Measurements from ENCODE around the gene ATP5F1D. TPM values are rescaled to one million over a fixed set of nuclear protein-coding genes. Genes with fewer than 3 reads are reported as not detected.

The ATP5F1D gene
- total RNA-seq, 1 experiment from 2014 or later, result 17.9 TPM

GRCh38 chr19:1229924-1230782, 11.4 kb upstream of the ATP5F1D start:
- no peak for DNase-seq (ENCODE audit: low read depth)
- in situ Hi-C loops (cut with HindIII; ENCODE audit: low pct_unique_long_range_greater_than_20kb, low sequenced_read_pairs), result no loop called here

- in situ Hi-C loops (cut with HindIII; ENCODE audit: low pct_unique_long_range_greater_than_20kb, low sequenced_read_pairs), result no loop called here
- DNase-seq (ENCODE audit: low read depth), result no peak
Observed at GRCh38 chr19:1230783-1231489, 10.6 kb upstream of the ATP5F1D start.

GRCh38 chr19:1231729-1232637, 9.6 kb upstream of the ATP5F1D start:
- in situ Hi-C loops (cut with HindIII; ENCODE audit: low pct_unique_long_range_greater_than_20kb, low sequenced_read_pairs), result no loop called here
- no peak for DNase-seq (ENCODE audit: low read depth)

- in situ Hi-C loops (cut with HindIII; ENCODE audit: low pct_unique_long_range_greater_than_20kb, low sequenced_read_pairs), result no loop called here
- no peak for DNase-seq (ENCODE audit: low read depth)
Observed at GRCh38 chr19:1232652-1233072, 8.9 kb upstream of the ATP5F1D start.

GRCh38 chr19:1233115-1233667, 8.4 kb upstream of the ATP5F1D start:
- in situ Hi-C loops (cut with HindIII; ENCODE audit: low pct_unique_long_range_greater_than_20kb, low sequenced_read_pairs), result no loop called here
- DNase-seq (ENCODE audit: low read depth), result no peak

- no peak for DNase-seq (ENCODE audit: low read depth)
- in situ Hi-C loops (cut with HindIII; ENCODE audit: low pct_unique_long_range_greater_than_20kb, low sequenced_read_pairs), result no loop called here
Observed at GRCh38 chr19:1234051-1234954, 7.2 kb upstream of the ATP5F1D start.

- DNase-seq (ENCODE audit: low read depth), result no peak
- in situ Hi-C loops (cut with HindIII; ENCODE audit: low pct_unique_long_range_greater_than_20kb, low sequenced_read_pairs), result no loop called here
Observed at GRCh38 chr19:1234955-1235380, 6.6 kb upstream of the ATP5F1D start.

- DNase-seq (ENCODE audit: low read depth), result no peak
- in situ Hi-C loops (cut with HindIII; ENCODE audit: low pct_unique_long_range_greater_than_20kb, low sequenced_read_pairs), result no loop called here
Observed at GRCh38 chr19:1235625-1236538, 5.7 kb upstream of the ATP5F1D start.

- no peak for DNase-seq (ENCODE audit: low read depth)
- in situ Hi-C loops (cut with HindIII; ENCODE audit: low pct_unique_long_range_greater_than_20kb, low sequenced_read_pairs), result no loop called here
Observed at GRCh38 chr19:1236576-1236975, 5.0 kb upstream of the ATP5F1D start.

GRCh38 chr19:1237027-1237659, 4.4 kb upstream of the ATP5F1D start:
- in situ Hi-C loops (cut with HindIII; ENCODE audit: low pct_unique_long_range_greater_than_20kb, low sequenced_read_pairs), result no loop called here
- no peak for DNase-seq (ENCODE audit: low read depth)

GRCh38 chr19:1237754-1238368, 3.7 kb upstream of the ATP5F1D start, which contains the start of gene CBARP:
CBARP (minus strand) TSS chr19:1238005; CDS start chr19:1236100, 1,905 bp downstream.
- in situ Hi-C loops (cut with HindIII; ENCODE audit: low pct_unique_long_range_greater_than_20kb, low sequenced_read_pairs), result no loop called here
- no peak for DNase-seq (ENCODE audit: low read depth)

- in situ Hi-C loops (cut with HindIII; ENCODE audit: low pct_unique_long_range_greater_than_20kb, low sequenced_read_pairs), result no loop called here
- DNase-seq (ENCODE audit: low read depth), result no peak
Observed at GRCh38 chr19:1238369-1239303, 2.9 kb upstream of the ATP5F1D start.

GRCh38 chr19:1239420-1239795, 2.1 kb upstream of the ATP5F1D start:
- DNase-seq (ENCODE audit: low read depth), result no peak

More at GRCh38 chr19:1239420-1239795, 2.1 kb upstream of the ATP5F1D start:
- in situ Hi-C loops (cut with HindIII; ENCODE audit: low pct_unique_long_range_greater_than_20kb, low sequenced_read_pairs), result no loop called here
